Stomach (tissue), 9 donors: ENCODE results near the gene PFKFB4. TPM values are rescaled to one million over a fixed set of nuclear protein-coding genes. Genes with fewer than 3 reads are reported as not detected.

Experiments
- DNase-seq, 2 donors: peaks; one replicate each; pipeline versions ENCODE4 v3.0.0 to v3.0.0-alpha.2; 2013 to 2019
- H3K27ac ChIP-seq, 5 donors: fragments of 200-600 bp in 4 of 5; sonication (generic) in 4 of 5; one replicate each; pipeline ENCODE4 v1.5.1; 2013 to 2019; ENCODE audit warnings: mild to moderate bottlenecking in 1 of 5, moderate library complexity in 1 of 5
- H3K27me3 ChIP-seq, 3 donors: fragments of 200-600 bp; sonication (generic); one replicate each; pipeline ENCODE4 v1.5.1; 2017 to 2019; ENCODE audit warnings: mixed run types in 1 of 3
- H3K36me3 ChIP-seq, 4 donors: fragments of 200-600 bp; sonication (generic); 1 replicate in 3 of 4; 2 replicates in 1 of 4; pipeline ENCODE4 v1.5.1; 2016 to 2019
- H3K4me1 ChIP-seq, 4 donors: fragments of 200-600 bp; sonication (generic); one replicate each; pipeline ENCODE4 v1.5.1; 2016 to 2019
- H3K4me3 ChIP-seq, 4 donors: fragments of 200-600 bp; sonication (generic) in 3 of 4; one replicate each; pipeline ENCODE4 v1.5.1; 2016 to 2019; ENCODE audit warnings: mild to moderate bottlenecking in 1 of 4
- H3K9me3 ChIP-seq, 4 donors: fragments of 200-600 bp; sonication (generic); one replicate each; pipeline ENCODE4 v1.5.1; 2016 to 2019
- CTCF ChIP-seq, 7 experiments: fragments of 450-650 bp in 4 of 7; fragments of 200-600 bp in 3 of 7; sonication (generic) in 3 of 7; IDR thresholded peaks; one replicate each; pipeline ENCODE4 v1.5.1; 2016 to 2019; ENCODE audit warnings: antibody characterized with exemption in 7 of 7, control low read depth in 2 of 7, mild to moderate bottlenecking in 1 of 7
- EP300 ChIP-seq: sonication (generic); formaldehyde crosslinking; IDR thresholded peaks from one replicate; pipeline ENCODE4 v1.6.1; 2017; ENCODE audit warnings: antibody characterized with exemption
- POLR2A ChIP-seq, 4 donors: fragments of 450-650 bp; IDR thresholded peaks; one replicate each; pipeline ENCODE4 v1.6.1; 2016; ENCODE audit warnings: antibody characterized with exemption in 4 of 4, control low read depth in 2 of 4, mild to moderate bottlenecking in 1 of 4, moderate library complexity in 1 of 4
- POLR2AphosphoS5 ChIP-seq, 3 donors: sonication (generic); formaldehyde crosslinking; IDR thresholded peaks; one replicate each; pipeline ENCODE4 v1.6.1; 2016; ENCODE audit warnings: antibody characterized with exemption in 3 of 3
- WGBS, 5 donors: extraction: QIAGEN DNeasy Blood & Tissue Kit in 3 of 5; methylation state at CpG; one replicate each; pipeline versions ENCODE4 v1.1.5 to v1.1.7; 2013 to 2018; 5-methylcytosine and 5-hydroxymethylcytosine counted together
- intact Hi-C: fragments of 100-400 bp; cut with DNase I; formaldehyde crosslinking; loops from one replicate; pipeline ENCODE4 v1.15.1; 2023; ENCODE audit warnings: low total_unique reads
- polyA plus RNA-seq, 3 donors: library from polyadenylated mRNA; stranded (reverse); fragments of 200-250 nt; gene quantifications; one replicate each; pipeline ENCODE4 v1.2.3, GENCODE V29; 2013
- total RNA-seq, 5 donors: library from RNA; depleted of rRNA; stranded (reverse); fragments of >200 nt; gene quantifications; one replicate each; pipeline versions ENCODE4 v1.1.0 to v1.2.3, GENCODE V29; 2014 to 2016
- donor health status: healthy with polysubstance abuse.
- donor health status: Bipolar disorder and iron deficiency.
- donor health status: healthy.

The PFKFB4 gene
- total and polyA plus RNA-seq, 8 donors = 0.61 to 9.6 (median 1.5) TPM; not detected in 1

DNA sequence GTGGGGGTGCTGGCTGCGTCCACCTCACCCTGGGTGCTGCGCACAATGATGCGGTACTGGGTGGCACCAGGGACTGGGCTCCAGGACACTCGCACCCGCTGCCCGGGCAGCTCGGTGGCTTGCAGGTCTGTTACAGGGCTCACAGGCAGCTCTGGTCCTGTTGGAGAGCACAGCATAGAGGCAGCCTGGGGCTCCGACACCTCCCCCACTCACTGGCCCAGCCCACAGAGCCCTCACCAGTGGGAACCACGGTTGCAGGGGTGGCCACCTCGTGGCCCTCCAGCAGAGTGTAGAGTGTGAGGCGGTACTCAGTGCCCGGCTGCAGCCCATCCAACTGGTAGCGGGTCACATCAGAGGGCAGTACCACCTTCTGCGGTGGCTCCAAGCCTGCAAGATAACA is 34.8 kb upstream of the PFKFB4 start:
- Histone ChIP-seq H3K36me3 (peaks cover 0 to 4% (median 1%) of the 10 kb centered on the region in 4 donors), H3K4me1 (peaks cover 13 to 22% (median 18%) of the 10 kb centered on the region in 4 donors), H3K27ac (no peak overlapping the region), H3K4me3 (no peak overlapping the region), H3K27me3 (peaks cover 0 to 52% (median 4%) of the 10 kb centered on the region in 3 donors), H3K9me3 (no peaks in the 10 kb centered on the region)
- TF ChIP-seq POLR2AphosphoS5 (IDR thresholded peaks at IDR 0.05) = no peak
- no peak for TF ChIP-seq CTCF (IDR thresholded peaks at IDR 0.05)
- TF ChIP-seq EP300 = no peak
- TF ChIP-seq POLR2A (IDR thresholded peaks at IDR 0.05) = no peak
- no peak for DNase-seq
- WGBS, 5 donors = 72 to 90% (median 87%) methylated on average over 4 to 14 of the region's 14 CpGs
- intact Hi-C loops = no loop called here

DNA sequence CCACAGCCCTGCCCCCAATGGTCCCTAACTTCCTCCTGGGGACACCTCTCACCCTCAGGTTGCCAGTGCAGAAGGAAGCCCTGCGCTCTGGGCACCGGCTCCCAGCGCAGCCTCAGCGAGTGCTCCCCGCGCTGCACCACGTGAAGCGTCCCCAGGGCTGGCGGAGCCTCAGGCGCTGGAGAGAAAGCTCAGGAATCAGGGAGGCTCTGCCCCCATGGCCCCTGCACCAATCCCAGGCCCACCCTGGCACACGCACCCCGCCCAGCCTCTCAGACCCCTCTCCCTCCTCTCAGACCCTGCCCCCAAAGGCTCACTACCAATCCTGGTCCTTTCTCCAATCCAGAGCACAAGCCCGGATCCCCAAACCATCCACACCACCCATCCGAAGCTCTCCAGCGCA is 31.6 kb upstream of the PFKFB4 start:
- no peak overlapping the region for H3K4me3 ChIP-seq
- no peaks in the 10 kb centered on the region for H3K4me1 ChIP-seq
- peaks cover 0 to 11% (median 6%) of the 10 kb centered on the region in 4 donors for H3K36me3 ChIP-seq
- no peak for DNase-seq
- WGBS, 5 donors = 50 to 69% (median 57%) methylated on average over 6 to 15 of the region's 15 CpGs
- no peak for TF ChIP-seq POLR2A (IDR thresholded peaks at IDR 0.05)
- no peak for TF ChIP-seq CTCF (IDR thresholded peaks at IDR 0.05)
- TF ChIP-seq EP300 = no peak
- no peak for TF ChIP-seq POLR2AphosphoS5 (IDR thresholded peaks at IDR 0.05)
- no peaks in the 10 kb centered on the region for H3K9me3 ChIP-seq
- no peak overlapping the region for H3K27ac ChIP-seq
- intact Hi-C loops = no loop called here
- peaks cover 0 to 29% (median 0%) of the 10 kb centered on the region in 3 donors for H3K27me3 ChIP-seq

DNA sequence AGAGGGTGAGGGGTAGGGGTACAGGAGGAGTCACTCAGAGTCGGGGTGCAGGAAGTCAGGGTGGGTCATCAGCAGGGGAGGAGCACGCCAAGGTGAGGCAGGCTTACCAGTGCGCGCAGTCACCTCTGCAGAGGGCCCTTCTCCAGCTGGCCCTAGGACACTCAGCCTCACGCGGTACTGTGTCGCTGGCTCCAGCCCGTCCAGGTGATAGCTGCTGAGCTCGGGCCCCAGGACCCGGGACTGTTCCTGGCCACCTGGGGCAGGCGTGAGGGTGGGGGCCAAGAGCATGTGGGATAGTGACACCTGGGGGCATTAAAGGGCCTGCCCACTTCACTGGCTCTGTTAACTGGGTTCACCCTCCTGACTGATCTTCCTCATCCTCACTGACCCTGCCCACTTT is 31.1 kb upstream of the PFKFB4 start:
- intact Hi-C loops = no loop called here
- Histone ChIP-seq H3K9me3 (no peaks in the 10 kb centered on the region), H3K4me3 (no peak overlapping the region), H3K4me1 (no peaks in the 10 kb centered on the region), H3K27ac (no peak overlapping the region), H3K36me3 (peaks cover 0 to 11% (median 6%) of the 10 kb centered on the region in 4 donors), H3K27me3 (peaks cover 0 to 24% (median 0%) of the 10 kb centered on the region in 3 donors)
- TF ChIP-seq POLR2AphosphoS5 (IDR thresholded peaks at IDR 0.05) = no peak
- no peak for TF ChIP-seq POLR2A (IDR thresholded peaks at IDR 0.05)
- no peak for TF ChIP-seq CTCF (IDR thresholded peaks at IDR 0.05)
- TF ChIP-seq EP300 = no peak
- WGBS, 5 donors = 67 to 80% (median 74%) methylated on average over 5 to 11 of the region's 11 CpGs
- DNase-seq = no peak

- Histone ChIP-seq H3K4me1 (no peaks in the 10 kb centered on the region), H3K27me3 (peaks cover 0 to 16% (median 0%) of the 10 kb centered on the region in 3 donors), H3K4me3 (no peak overlapping the region), H3K27ac (no peak overlapping the region), H3K9me3 (no peaks in the 10 kb centered on the region), H3K36me3 (peaks cover 0 to 11% (median 4%) of the 10 kb centered on the region in 4 donors)
- intact Hi-C loops = no loop called here
- WGBS, 5 donors = 77 to 86% (median 84%) methylated on average over 7 to 8 of the region's 8 CpGs
- no peak for TF ChIP-seq POLR2AphosphoS5 (IDR thresholded peaks at IDR 0.05)
- TF ChIP-seq EP300 = no peak
- no peak for TF ChIP-seq CTCF (IDR thresholded peaks at IDR 0.05)
- no peak for TF ChIP-seq POLR2A (IDR thresholded peaks at IDR 0.05)
- DNase-seq = no peak
These were observed 28.8 kb upstream of the PFKFB4 start for GRCh38 chr3:48585411-48585810.
